Measurements from ENCODE around the gene SMPD3. TPM values are rescaled to one million over a fixed set of nuclear protein-coding genes. Genes with fewer than 3 reads are reported as not detected.

Gene SMPD3
- total and polyA plus RNA-seq, 2 donors (not counting 3 experiments of a cell fraction or from before 2014, with no cell fraction given) = not detected

DNA sequence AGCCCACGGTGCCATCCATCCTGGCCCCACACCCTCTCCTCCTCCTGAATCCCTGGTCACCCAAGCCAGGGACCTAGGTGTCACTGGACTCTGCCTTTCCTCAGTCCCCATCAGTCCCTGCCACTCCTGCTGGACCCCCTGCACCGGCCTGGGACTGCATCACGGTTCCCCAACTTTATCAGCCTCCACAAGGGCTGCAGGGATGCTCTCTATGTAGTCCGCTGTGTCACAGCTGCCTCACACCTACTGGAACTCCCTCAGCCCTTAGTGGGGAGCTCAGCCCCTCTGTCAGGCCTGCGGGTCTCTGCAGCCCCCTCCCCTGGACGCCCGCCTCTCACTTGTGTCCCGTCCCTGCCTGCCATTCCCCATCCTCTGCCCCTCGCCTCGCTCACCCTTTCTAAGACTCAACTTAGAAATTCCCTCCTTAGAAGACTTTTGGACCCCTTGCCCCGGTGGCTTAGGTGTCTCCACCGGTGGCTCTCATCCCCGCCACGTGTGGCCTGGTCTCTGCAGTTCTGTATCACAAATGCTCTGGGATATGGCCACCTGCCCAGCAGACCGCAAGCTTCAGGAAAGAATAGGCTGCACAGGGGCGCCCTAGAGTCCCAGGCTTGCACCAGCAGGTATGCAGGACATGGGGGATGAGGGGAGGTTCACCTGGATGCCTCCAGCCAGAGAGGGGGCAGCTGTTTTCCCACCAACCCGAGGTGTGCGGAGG lies 74.6 kb downstream of the SMPD3 start:
- Histone ChIP-seq H4K20me1 (replicated peaks; ENCODE audit: control insufficient read depth, extremely low read depth, insufficient read depth, low read length) (no peaks in the 10 kb centered on the region), H3K36me3 (ENCODE audit: control insufficient read depth in 2 of 2, extremely low read depth in 1 of 2, insufficient read depth in 2 of 2, low read length in 2 of 2) (no peaks in the 10 kb centered on the region), H3K27ac (ENCODE audit: insufficient read depth, low read depth, low read length) (no peak overlapping the region), H3K4me3 (replicated peaks in 1 of 3; ENCODE audit: insufficient read depth in 1 of 3, low read depth in 1 of 3, low read length in 3 of 3) (no peak overlapping the region), H3K4me1 (ENCODE audit: control insufficient read depth, extremely low read depth, insufficient read depth, low read length) (no peaks in the 10 kb centered on the region), H3K9ac (replicated peaks; ENCODE audit: extremely low read depth, insufficient read depth, low read length) (no peak overlapping the region), H3K4me2 (ENCODE audit: insufficient read depth, low read length) (no peak overlapping the region), H3K79me2 (ENCODE audit: control insufficient read depth, insufficient read depth, low read length) (no peaks in the 10 kb centered on the region), H3K9me3 (replicated peaks; ENCODE audit: control insufficient read depth, insufficient read depth, low read length) (no peaks in the 10 kb centered on the region), H3K27me3 (ENCODE audit: control insufficient read depth in 2 of 2, insufficient read depth in 2 of 2, low read length in 2 of 2) (no peaks in the 10 kb centered on the region), H3K9me1 (replicated peaks; ENCODE audit: control insufficient read depth, extremely low read depth, insufficient read depth, low read length) (no peaks in the 10 kb centered on the region), H2AFZ (ENCODE audit: low read depth, low read length) (no peak overlapping the region)
- no TSS peak for BruUV-seq (replicated peaks)
- ChIA-PET POLR2A (no interaction called here), CTCF (interaction anchor here (1.1 to 1.8 kb wide), 3 partner anchors 9 to 11 kb away, joined by 3 to 5 read pairs (median 4); no protein-coding TSS in a partner anchor)
- DNase-seq (ENCODE audit: low read depth, low spot score) (no peak), FAIRE-seq (no peak)
- TF ChIP-seq MYC (IDR thresholded peaks at IDR 0.05; ENCODE audit: low read depth, low read length) (no peak), CTCF (IDR thresholded peaks at IDR 0.05; ENCODE audit: extremely low read depth in 1 of 2, insufficient read depth in 1 of 2, low read depth in 1 of 2, low read length in 2 of 2) (no peak), EZH2 (IDR thresholded peaks at IDR 0.05; ENCODE audit: borderline replicate concordance, low read depth, low read length, severe bottlenecking) (no peak), POLR2A (IDR thresholded peaks at IDR 0.05; ENCODE audit: low read depth, low read length) (no peak)
- intact Hi-C loops (cut with micrococcal nuclease) (no loop called here), dilution Hi-C loops (cut with MboI; ENCODE audit: extremely low pct_ligation_motif_present, low sequenced_read_pairs) (no loop called here)

GRCh38 chr16:68372806-68373205 lies 75.5 kb downstream of the SMPD3 start:
- Histone ChIP-seq H3K4me1 (ENCODE audit: control insufficient read depth, extremely low read depth, insufficient read depth, low read length) (no peaks in the 10 kb centered on the region), H3K9me1 (replicated peaks; ENCODE audit: control insufficient read depth, extremely low read depth, insufficient read depth, low read length) (no peaks in the 10 kb centered on the region), H3K79me2 (ENCODE audit: control insufficient read depth, insufficient read depth, low read length) (no peaks in the 10 kb centered on the region), H3K36me3 (ENCODE audit: control insufficient read depth in 2 of 2, extremely low read depth in 1 of 2, insufficient read depth in 2 of 2, low read length in 2 of 2) (no peaks in the 10 kb centered on the region), H3K27me3 (ENCODE audit: control insufficient read depth in 2 of 2, insufficient read depth in 2 of 2, low read length in 2 of 2) (no peaks in the 10 kb centered on the region), H3K27ac (ENCODE audit: insufficient read depth, low read depth, low read length) (no peak overlapping the region), H4K20me1 (replicated peaks; ENCODE audit: control insufficient read depth, extremely low read depth, insufficient read depth, low read length) (no peaks in the 10 kb centered on the region), H3K4me2 (ENCODE audit: insufficient read depth, low read length) (no peak overlapping the region), H2AFZ (ENCODE audit: low read depth, low read length) (no peak overlapping the region), H3K9ac (replicated peaks; ENCODE audit: extremely low read depth, insufficient read depth, low read length) (no peak overlapping the region), H3K4me3 (replicated peaks in 1 of 3; ENCODE audit: insufficient read depth in 1 of 3, low read depth in 1 of 3, low read length in 3 of 3) (no peak overlapping the region), H3K9me3 (replicated peaks; ENCODE audit: control insufficient read depth, insufficient read depth, low read length) (no peaks in the 10 kb centered on the region)
- dilution Hi-C loops (cut with MboI; ENCODE audit: extremely low pct_ligation_motif_present, low sequenced_read_pairs) = no loop called here
- BruUV-seq (replicated peaks) = no TSS peak
- intact Hi-C loops (cut with micrococcal nuclease) = no loop called here
- FAIRE-seq (no peak), DNase-seq (ENCODE audit: low read depth, low spot score) (no peak)
- ChIA-PET CTCF (interaction anchor here (0.6 to 1.1 kb wide), 2 partner anchors 9 to 25 kb away, joined by 4 read pairs; no protein-coding TSS in a partner anchor), POLR2A (no interaction called here)
- TF ChIP-seq MYC (IDR thresholded peaks at IDR 0.05; ENCODE audit: low read depth, low read length) (no peak), POLR2A (IDR thresholded peaks at IDR 0.05; ENCODE audit: low read depth, low read length) (no peak)

Measured in endothelial cell of umbilical vein (primary cell).